Vagina (tissue), 2 donors: ENCODE results near the gene NFIB.

Experiments
- CTCF ChIP-seq, 3 experiments: fragments of 450-650 bp in 2 of 3; fragments of 200-600 bp in 1 of 3; sonication (generic) in 1 of 3; IDR thresholded peaks; one replicate each; pipeline ENCODE4 v1.5.1; 2017 to 2019; ENCODE audit warnings: antibody characterized with exemption in 3 of 3, mild to moderate bottlenecking in 2 of 3, moderate library complexity in 2 of 3
- POLR2A ChIP-seq, 2 donors: fragments of 450-650 bp; IDR thresholded peaks; one replicate each; pipeline ENCODE4 v1.6.1; 2017; ENCODE audit warnings: antibody characterized with exemption in 2 of 2, mild to moderate bottlenecking in 2 of 2, moderate library complexity in 2 of 2
- POLR2AphosphoS5 ChIP-seq, 2 donors: sonication (generic); formaldehyde crosslinking; IDR thresholded peaks; one replicate each; pipeline ENCODE4 v1.9.0; 2017; ENCODE audit warnings: antibody characterized with exemption in 2 of 2, mild to moderate bottlenecking in 2 of 2, low read depth in 1 of 2; ENCODE audit not compliant: insufficient read depth in 1 of 2

GRCh38 chr9:14349447-14350348, 35.8 kb upstream of the NFIB start:
- TF ChIP-seq POLR2A (IDR thresholded peaks at IDR 0.05), result no peak
- TF ChIP-seq CTCF (IDR thresholded peaks at IDR 0.05), result no peak
- no peak for TF ChIP-seq POLR2AphosphoS5 (IDR thresholded peaks at IDR 0.05; ENCODE audit: insufficient read depth in 1 of 2, low read depth in 1 of 2)
